HEK293 (cell line): ENCODE measurements around the gene SLC25A22.

Experiments
- CTCF ChIA-PET: fragments of 350-600 bp; formaldehyde crosslinking; extraction: SDS; loops from one replicate; lab custom pipeline; 2021; ENCODE audit warnings: antibody characterized with exemption; lab: Yijun Ruan, JAX
- POLR2A ChIA-PET: fragments of 300-600 bp; formaldehyde crosslinking; extraction: SDS; loops from one replicate; lab custom pipeline; 2020; ENCODE audit warnings: antibody characterized with exemption, inconsistent platforms; lab: Yijun Ruan, JAX
- H3K27ac ChIP-seq: fragments of 200-500 bp; sonication (Bioruptor generic); 2 replicates; pipeline ENCODE4 v1.5.1; 2014; ENCODE audit warnings: low read depth, low read length, control low read depth, inconsistent platforms; ENCODE audit errors: extremely low read depth
- H3K36me3 ChIP-seq, 2 experiments: fragments of 200-500 bp in 1 of 2; sonication (Bioruptor generic) in 1 of 2; 1 replicate in 1 of 2; 2 replicates in 1 of 2; pipeline ENCODE4 v1.5.1; 2014 to 2017; ENCODE audit warnings: inconsistent platforms in 2 of 2, low read length in 2 of 2; ENCODE audit not compliant: control insufficient read depth in 2 of 2, insufficient read depth in 1 of 2
- H3K4me1 ChIP-seq: fragments of 200-500 bp; sonication (Bioruptor generic); 2 replicates; pipeline ENCODE4 v1.5.1; 2014; ENCODE audit warnings: mild to moderate bottlenecking, low read length, inconsistent platforms; ENCODE audit not compliant: control insufficient read depth, insufficient read depth
- H3K4me3 ChIP-seq: 2 replicates; pipeline ENCODE4 v1.5.1; 2011; ENCODE audit warnings: low read depth, mild to moderate bottlenecking, control low read depth, low read length, moderate library complexity
- H3K9me3 ChIP-seq: fragments of 200-500 bp; sonication (Bioruptor generic); 2 replicates; pipeline ENCODE4 v1.5.1; 2014; ENCODE audit warnings: low read depth, low read length, inconsistent platforms; ENCODE audit not compliant: control insufficient read depth, insufficient read depth
- FEZF1 ChIP-seq: fragments of 450-650 bp; formaldehyde crosslinking; IDR thresholded peaks from 2 replicates; pipeline ENCODE4 v1.5.1; 2016; ENCODE audit warnings: missing biosample characterization, missing genetic modification characterization
- GFI1B ChIP-seq: fragments of 450-650 bp; formaldehyde crosslinking; IDR thresholded peaks from 2 replicates; pipeline ENCODE4 v1.5.1; 2016; ENCODE audit warnings: missing biosample characterization, missing genetic modification characterization
- GLIS2 ChIP-seq: fragments of 450-650 bp; formaldehyde crosslinking; IDR thresholded peaks from 2 replicates; pipeline ENCODE4 v1.5.1; 2016; ENCODE audit warnings: missing biosample characterization, missing genetic modification characterization
- HOXD13 ChIP-seq: sonication (generic); formaldehyde crosslinking; IDR thresholded peaks from 2 replicates; pipeline ENCODE4 v1.8.0; 2022; ENCODE audit warnings: missing genetic modification reagents, borderline replicate concordance
- REPIN1 ChIP-seq: fragments of 450-650 bp; formaldehyde crosslinking; IDR thresholded peaks from 2 replicates; pipeline ENCODE4 v1.5.1; 2017; ENCODE audit warnings: missing biosample characterization, missing genetic modification characterization, low read depth
- ZBTB20 ChIP-seq: fragments of 450-650 bp; formaldehyde crosslinking; IDR thresholded peaks from 2 replicates; pipeline ENCODE4 v1.5.1; 2016; ENCODE audit warnings: missing biosample characterization, missing genetic modification characterization
- ZBTB8A ChIP-seq: fragments of 450-650 bp; formaldehyde crosslinking; IDR thresholded peaks from 2 replicates; pipeline ENCODE4 v1.5.1; 2016; ENCODE audit warnings: missing biosample characterization, missing genetic modification characterization
- ZEB2 ChIP-seq: fragments of 450-650 bp; formaldehyde crosslinking; IDR thresholded peaks from 2 replicates; pipeline ENCODE4 v1.5.1; 2016; ENCODE audit warnings: missing biosample characterization, missing genetic modification characterization
- ZNF112 ChIP-seq: fragments of 450-650 bp; formaldehyde crosslinking; IDR thresholded peaks from 2 replicates; pipeline ENCODE4 v1.5.0; 2017; ENCODE audit warnings: missing biosample characterization, missing genetic modification characterization
- ZNF121 ChIP-seq: fragments of 450-650 bp; formaldehyde crosslinking; IDR thresholded peaks from 2 replicates; pipeline ENCODE4 v1.5.1; 2016; ENCODE audit warnings: missing biosample characterization, missing genetic modification characterization
- ZNF214 ChIP-seq: fragments of 450-650 bp; formaldehyde crosslinking; IDR thresholded peaks from 2 replicates; pipeline ENCODE4 v1.5.1; 2017; ENCODE audit warnings: missing biosample characterization, mild to moderate bottlenecking, missing genetic modification characterization, borderline replicate concordance
- ZNF560 ChIP-seq: fragments of 450-650 bp; formaldehyde crosslinking; IDR thresholded peaks from 2 replicates; pipeline ENCODE4 v1.5.1; 2017; ENCODE audit warnings: missing biosample characterization, missing genetic modification characterization, borderline replicate concordance
- ZNF624 ChIP-seq: fragments of 450-650 bp; formaldehyde crosslinking; IDR thresholded peaks from 2 replicates; pipeline ENCODE4 v1.5.1; 2017; ENCODE audit warnings: missing biosample characterization, missing genetic modification characterization
- ZXDB ChIP-seq: fragments of 450-650 bp; formaldehyde crosslinking; IDR thresholded peaks from 2 replicates; pipeline ENCODE4 v1.5.1; 2016; ENCODE audit warnings: missing biosample characterization, missing genetic modification characterization
- TF ChIP-seq, protein P1 (sequence below): fragments of 450-650 bp; formaldehyde crosslinking; IDR thresholded peaks from 2 replicates; pipeline ENCODE4 v1.5.1; 2016; ENCODE audit warnings: missing biosample characterization, missing genetic modification characterization
- TF ChIP-seq, protein P2 (sequence below): fragments of 450-650 bp; formaldehyde crosslinking; IDR thresholded peaks from 2 replicates; pipeline ENCODE4 v1.5.1; 2016; ENCODE audit warnings: missing biosample characterization, missing genetic modification characterization
- TF ChIP-seq, protein P3 (sequence below): fragments of 450-650 bp; formaldehyde crosslinking; IDR thresholded peaks from 2 replicates; pipeline ENCODE4 v1.5.1; 2016; ENCODE audit warnings: missing biosample characterization, missing genetic modification characterization
- TF ChIP-seq, protein P4 (sequence below): fragments of 450-650 bp; formaldehyde crosslinking; IDR thresholded peaks from 2 replicates; pipeline ENCODE4 v1.5.1; 2016; ENCODE audit warnings: missing biosample characterization, missing genetic modification characterization
- TF ChIP-seq, protein P5 (sequence below): fragments of 450-650 bp; formaldehyde crosslinking; IDR thresholded peaks from 2 replicates; pipeline ENCODE4 v1.5.1; 2016; ENCODE audit warnings: missing biosample characterization, missing genetic modification characterization
- TF ChIP-seq, protein P6 (sequence below): fragments of 450-650 bp; formaldehyde crosslinking; IDR thresholded peaks from 2 replicates; pipeline ENCODE4 v1.5.1; 2017; ENCODE audit warnings: missing biosample characterization, mild to moderate bottlenecking, missing genetic modification characterization, moderate library complexity
- TF ChIP-seq, protein P7 (sequence below): fragments of 450-650 bp; formaldehyde crosslinking; IDR thresholded peaks from 2 replicates; pipeline ENCODE4 v1.5.1; 2016; ENCODE audit warnings: missing biosample characterization, missing genetic modification characterization

The SLC25A22 gene

DNA sequence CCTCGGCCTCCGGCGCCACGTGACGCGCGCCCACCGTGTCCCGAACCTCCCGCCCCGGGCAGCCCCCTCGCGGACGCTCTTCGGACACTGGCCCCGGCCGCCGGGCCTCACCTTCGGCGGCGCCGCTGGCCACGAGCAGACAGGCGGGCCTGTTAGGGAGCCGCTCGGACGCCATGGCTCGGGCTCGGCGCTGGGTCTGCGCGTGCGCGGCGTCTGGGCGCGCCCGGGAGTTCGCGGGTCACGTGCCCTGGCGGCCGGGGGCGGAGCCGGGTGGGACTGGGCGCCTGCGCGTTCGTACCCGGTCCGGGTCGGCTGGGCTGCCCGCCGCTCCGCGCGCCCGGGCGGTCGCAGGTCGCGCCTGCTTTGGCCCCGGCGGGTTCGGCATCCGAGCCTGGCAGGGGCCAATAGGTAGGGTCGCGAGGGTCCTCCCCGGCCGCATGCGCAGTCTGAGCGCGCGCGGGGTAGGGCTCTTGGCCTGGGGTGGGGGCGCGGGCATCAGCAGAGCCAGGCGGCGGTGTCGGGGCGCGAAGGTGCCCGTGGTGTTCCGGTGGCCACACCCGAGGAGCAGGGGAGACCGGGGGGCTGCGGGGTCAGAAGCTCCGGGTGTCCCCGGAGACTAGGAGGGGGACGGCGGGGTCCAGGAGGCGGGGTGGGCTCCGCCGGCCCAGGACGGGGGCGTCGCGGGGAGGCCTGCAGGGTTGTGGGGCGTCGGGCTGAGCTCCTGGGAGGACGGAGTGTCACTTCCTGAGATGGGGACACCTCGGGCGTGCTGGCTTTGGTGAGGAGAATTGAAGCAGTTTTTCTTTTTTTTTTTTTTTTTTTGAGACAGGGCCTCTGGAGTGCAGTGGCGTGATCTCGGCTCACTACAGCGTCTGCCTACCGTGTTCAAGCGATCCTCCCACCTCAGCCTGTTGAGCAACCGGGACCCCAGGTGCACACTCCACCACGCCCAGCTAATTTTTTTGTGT lies 20.5 kb downstream of the SLC25A22 start, which contains the start of gene GATD1:
GATD1 (minus strand) TSS at position 200 of the 968 bp plus-strand sequence; CDS start at position 175, 25 bp downstream.
- Histone ChIP-seq H3K36me3 (peaks cover 0 to 61% of the 10 kb centered on the region in 2 experiments; a peak in 2 of 3 replicates), H3K4me1 (no peaks in the 10 kb centered on the region; the same call in 1 of the 2 replicates), H3K27ac (peak within 1 kb of the TSS; percentile 80; the same call in 1 of the 2 replicates), H3K9me3 (no peaks in the 10 kb centered on the region), H3K4me3 (peak within 1 kb of the TSS; percentile 88)
- CTCF ChIA-PET, result interaction anchor here (0.8 kb wide), 1 partner anchor 12 kb away, joined by 3 read pairs; no protein-coding TSS in a partner anchor
- POLR2A ChIA-PET, result interaction anchor here (0.6 to 2.3 kb wide), 18 partner anchors 8 to 164 kb away, joined by 3 to 13 read pairs (median 5); partner anchors contain the start of genes CEND1, PNPLA2, RPLP2 and TALDO1
- TF ChIP-seq ZEB2 (peak; percentile 24; the same call in 1 of the 2 replicates), GFI1B (tag by site-specific recombination) (no peak), ZBTB20 (tag by site-specific recombination) (peak; percentile 24; the same call in 1 of the 2 replicates), ZNF624 (tag by site-specific recombination) (no peak), ZXDB (0 out of 2 replicates have a peak, but pooled peaks have one; percentile 52), GLIS2 (tag by site-specific recombination) (peak; percentile 20; the same call in 1 of the 2 replicates), FEZF1 (tag by site-specific recombination) (no peak), ZBTB8A (tag by site-specific recombination) (peak; percentile 80), REPIN1 (tag by site-specific recombination) (no peak), ZNF560 (tag by site-specific recombination) (no peak), HOXD13 (CRISPR knock-in tag) (no peak), ZNF112 (tag by site-specific recombination) (no peak), ZNF121 (tag by site-specific recombination) (no peak), ZNF214 (tag by site-specific recombination) (no peak)
- TF ChIP-seq, protein P1, sequence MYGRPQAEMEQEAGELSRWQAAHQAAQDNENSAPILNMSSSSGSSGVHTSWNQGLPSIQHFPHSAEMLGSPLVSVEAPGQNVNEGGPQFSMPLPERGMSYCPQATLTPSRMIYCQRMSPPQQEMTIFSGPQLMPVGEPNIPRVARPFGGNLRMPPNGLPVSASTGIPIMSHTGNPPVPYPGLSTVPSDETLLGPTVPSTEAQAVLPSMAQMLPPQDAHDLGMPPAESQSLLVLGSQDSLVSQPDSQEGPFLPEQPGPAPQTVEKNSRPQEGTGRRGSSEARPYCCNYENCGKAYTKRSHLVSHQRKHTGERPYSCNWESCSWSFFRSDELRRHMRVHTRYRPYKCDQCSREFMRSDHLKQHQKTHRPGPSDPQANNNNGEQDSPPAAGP, result peak; percentile 47; the same call in 1 of the 2 replicates
- TF ChIP-seq, protein P2, sequence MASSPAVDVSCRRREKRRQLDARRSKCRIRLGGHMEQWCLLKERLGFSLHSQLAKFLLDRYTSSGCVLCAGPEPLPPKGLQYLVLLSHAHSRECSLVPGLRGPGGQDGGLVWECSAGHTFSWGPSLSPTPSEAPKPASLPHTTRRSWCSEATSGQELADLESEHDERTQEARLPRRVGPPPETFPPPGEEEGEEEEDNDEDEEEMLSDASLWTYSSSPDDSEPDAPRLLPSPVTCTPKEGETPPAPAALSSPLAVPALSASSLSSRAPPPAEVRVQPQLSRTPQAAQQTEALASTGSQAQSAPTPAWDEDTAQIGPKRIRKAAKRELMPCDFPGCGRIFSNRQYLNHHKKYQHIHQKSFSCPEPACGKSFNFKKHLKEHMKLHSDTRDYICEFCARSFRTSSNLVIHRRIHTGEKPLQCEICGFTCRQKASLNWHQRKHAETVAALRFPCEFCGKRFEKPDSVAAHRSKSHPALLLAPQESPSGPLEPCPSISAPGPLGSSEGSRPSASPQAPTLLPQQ (tag by site-specific recombination), result 0 out of 2 replicates have a peak, but pooled peaks have one; percentile 43
- TF ChIP-seq, protein P3, sequence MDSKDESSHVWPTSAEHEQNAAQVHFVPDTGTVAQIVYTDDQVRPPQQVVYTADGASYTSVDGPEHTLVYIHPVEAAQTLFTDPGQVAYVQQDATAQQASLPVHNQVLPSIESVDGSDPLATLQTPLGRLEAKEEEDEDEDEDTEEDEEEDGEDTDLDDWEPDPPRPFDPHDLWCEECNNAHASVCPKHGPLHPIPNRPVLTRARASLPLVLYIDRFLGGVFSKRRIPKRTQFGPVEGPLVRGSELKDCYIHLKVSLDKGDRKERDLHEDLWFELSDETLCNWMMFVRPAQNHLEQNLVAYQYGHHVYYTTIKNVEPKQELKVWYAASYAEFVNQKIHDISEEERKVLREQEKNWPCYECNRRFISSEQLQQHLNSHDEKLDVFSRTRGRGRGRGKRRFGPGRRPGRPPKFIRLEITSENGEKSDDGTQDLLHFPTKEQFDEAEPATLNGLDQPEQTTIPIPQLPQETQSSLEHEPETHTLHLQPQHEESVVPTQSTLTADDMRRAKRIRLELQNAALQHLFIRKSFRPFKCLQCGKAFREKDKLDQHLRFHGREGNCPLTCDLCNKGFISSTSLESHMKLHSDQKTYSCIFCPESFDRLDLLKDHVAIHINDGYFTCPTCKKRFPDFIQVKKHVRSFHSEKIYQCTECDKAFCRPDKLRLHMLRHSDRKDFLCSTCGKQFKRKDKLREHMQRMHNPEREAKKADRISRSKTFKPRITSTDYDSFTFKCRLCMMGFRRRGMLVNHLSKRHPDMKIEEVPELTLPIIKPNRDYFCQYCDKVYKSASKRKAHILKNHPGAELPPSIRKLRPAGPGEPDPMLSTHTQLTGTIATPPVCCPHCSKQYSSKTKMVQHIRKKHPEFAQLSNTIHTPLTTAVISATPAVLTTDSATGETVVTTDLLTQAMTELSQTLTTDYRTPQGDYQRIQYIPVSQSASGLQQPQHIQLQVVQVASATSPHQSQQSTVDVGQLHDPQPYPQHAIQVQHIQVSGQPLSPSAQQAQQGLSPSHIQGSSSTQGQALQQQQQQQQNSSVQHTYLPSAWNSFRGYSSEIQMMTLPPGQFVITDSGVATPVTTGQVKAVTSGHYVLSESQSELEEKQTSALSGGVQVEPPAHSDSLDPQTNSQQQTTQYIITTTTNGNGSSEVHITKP (tag by site-specific recombination), result no peak
- TF ChIP-seq, protein P4, sequence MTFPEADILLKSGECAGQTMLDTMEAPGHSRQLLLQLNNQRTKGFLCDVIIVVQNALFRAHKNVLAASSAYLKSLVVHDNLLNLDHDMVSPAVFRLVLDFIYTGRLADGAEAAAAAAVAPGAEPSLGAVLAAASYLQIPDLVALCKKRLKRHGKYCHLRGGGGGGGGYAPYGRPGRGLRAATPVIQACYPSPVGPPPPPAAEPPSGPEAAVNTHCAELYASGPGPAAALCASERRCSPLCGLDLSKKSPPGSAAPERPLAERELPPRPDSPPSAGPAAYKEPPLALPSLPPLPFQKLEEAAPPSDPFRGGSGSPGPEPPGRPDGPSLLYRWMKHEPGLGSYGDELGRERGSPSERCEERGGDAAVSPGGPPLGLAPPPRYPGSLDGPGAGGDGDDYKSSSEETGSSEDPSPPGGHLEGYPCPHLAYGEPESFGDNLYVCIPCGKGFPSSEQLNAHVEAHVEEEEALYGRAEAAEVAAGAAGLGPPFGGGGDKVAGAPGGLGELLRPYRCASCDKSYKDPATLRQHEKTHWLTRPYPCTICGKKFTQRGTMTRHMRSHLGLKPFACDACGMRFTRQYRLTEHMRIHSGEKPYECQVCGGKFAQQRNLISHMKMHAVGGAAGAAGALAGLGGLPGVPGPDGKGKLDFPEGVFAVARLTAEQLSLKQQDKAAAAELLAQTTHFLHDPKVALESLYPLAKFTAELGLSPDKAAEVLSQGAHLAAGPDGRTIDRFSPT (tag by site-specific recombination), result peak; percentile 55; the same call in 1 of the 2 replicates
- TF ChIP-seq, protein P5, sequence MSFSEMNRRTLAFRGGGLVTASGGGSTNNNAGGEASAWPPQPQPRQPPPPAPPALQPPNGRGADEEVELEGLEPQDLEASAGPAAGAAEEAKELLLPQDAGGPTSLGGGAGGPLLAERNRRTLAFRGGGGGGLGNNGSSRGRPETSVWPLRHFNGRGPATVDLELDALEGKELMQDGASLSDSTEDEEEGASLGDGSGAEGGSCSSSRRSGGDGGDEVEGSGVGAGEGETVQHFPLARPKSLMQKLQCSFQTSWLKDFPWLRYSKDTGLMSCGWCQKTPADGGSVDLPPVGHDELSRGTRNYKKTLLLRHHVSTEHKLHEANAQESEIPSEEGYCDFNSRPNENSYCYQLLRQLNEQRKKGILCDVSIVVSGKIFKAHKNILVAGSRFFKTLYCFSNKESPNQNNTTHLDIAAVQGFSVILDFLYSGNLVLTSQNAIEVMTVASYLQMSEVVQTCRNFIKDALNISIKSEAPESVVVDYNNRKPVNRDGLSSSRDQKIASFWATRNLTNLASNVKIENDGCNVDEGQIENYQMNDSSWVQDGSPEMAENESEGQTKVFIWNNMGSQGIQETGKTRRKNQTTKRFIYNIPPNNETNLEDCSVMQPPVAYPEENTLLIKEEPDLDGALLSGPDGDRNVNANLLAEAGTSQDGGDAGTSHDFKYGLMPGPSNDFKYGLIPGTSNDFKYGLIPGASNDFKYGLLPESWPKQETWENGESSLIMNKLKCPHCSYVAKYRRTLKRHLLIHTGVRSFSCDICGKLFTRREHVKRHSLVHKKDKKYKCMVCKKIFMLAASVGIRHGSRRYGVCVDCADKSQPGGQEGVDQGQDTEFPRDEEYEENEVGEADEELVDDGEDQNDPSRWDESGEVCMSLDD (tag by site-specific recombination), result peak; percentile 30; the same call in 1 of the 2 replicates
- TF ChIP-seq, protein P6, sequence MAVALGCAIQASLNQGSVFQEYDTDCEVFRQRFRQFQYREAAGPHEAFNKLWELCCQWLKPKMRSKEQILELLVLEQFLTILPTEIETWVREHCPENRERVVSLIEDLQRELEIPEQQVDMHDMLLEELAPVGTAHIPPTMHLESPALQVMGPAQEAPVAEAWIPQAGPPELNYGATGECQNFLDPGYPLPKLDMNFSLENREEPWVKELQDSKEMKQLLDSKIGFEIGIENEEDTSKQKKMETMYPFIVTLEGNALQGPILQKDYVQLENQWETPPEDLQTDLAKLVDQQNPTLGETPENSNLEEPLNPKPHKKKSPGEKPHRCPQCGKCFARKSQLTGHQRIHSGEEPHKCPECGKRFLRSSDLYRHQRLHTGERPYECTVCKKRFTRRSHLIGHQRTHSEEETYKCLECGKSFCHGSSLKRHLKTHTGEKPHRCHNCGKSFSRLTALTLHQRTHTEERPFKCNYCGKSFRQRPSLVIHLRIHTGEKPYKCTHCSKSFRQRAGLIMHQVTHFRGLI (tag by site-specific recombination), result 0 out of 2 replicates have a peak, but pooled peaks have one; percentile 13
- TF ChIP-seq, protein P7, sequence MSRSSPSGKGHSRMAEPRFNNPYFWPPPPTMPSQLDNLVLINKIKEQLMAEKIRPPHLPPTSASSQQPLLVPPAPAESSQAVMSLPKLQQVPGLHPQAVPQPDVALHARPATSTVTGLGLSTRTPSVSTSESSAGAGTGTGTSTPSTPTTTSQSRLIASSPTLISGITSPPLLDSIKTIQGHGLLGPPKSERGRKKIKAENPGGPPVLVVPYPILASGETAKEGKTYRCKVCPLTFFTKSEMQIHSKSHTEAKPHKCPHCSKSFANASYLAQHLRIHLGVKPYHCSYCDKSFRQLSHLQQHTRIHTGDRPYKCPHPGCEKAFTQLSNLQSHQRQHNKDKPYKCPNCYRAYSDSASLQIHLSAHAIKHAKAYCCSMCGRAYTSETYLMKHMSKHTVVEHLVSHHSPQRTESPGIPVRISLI (tag by site-specific recombination), result no peak
